22Rv1 (cell line): ENCODE measurements around the gene ARHGEF28.

ENCODE experiments used
- H3K27ac ChIP-seq: fragments of 450-650 bp; 2 replicates; pipeline ENCODE4 v1.5.1; 2017
- ZFX ChIP-seq: fragments of 450-650 bp; IDR thresholded peaks from 2 replicates; pipeline ENCODE4 v1.6.1; 2017; ENCODE audit warnings: antibody characterized with exemption, borderline replicate concordance
- TF ChIP-seq, protein P1 (sequence below): fragments of 450-650 bp; IDR thresholded peaks from 2 replicates; pipeline ENCODE4 v1.5.1; 2017; ENCODE audit warnings: mild to moderate bottlenecking

Gene ARHGEF28

DNA sequence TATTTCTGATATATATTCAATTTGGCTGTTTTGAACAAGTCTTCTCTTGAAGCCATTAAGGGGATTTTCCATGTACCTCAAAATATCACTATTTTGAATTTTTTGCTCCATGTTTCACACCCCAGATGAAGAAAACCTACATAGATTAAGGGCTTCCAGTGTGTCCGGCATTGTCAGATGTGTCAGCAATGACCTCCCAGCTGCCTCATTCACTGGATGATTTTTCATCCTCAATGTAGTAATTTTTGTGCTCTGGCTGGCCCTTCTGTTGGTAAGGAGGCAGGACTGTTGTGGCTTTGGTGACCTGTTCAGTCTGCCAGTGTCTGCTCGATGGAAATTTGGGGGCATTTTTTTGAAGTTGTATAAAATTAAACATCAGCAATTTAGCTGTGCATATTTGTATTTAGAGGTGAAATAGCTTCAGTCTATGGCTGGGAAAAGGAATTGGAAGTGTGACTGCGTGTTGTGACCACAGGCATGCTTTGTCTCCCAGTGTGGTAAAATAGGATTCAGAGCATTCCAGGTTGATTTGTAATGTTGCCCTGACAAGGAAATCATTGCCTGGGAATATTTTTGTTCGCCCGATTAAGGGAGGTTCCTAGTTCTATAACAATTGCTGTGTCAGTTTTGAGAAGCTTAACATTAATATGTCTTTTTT is 312.4 kb downstream of the ARHGEF28 start:
- TF ChIP-seq, protein P1, sequence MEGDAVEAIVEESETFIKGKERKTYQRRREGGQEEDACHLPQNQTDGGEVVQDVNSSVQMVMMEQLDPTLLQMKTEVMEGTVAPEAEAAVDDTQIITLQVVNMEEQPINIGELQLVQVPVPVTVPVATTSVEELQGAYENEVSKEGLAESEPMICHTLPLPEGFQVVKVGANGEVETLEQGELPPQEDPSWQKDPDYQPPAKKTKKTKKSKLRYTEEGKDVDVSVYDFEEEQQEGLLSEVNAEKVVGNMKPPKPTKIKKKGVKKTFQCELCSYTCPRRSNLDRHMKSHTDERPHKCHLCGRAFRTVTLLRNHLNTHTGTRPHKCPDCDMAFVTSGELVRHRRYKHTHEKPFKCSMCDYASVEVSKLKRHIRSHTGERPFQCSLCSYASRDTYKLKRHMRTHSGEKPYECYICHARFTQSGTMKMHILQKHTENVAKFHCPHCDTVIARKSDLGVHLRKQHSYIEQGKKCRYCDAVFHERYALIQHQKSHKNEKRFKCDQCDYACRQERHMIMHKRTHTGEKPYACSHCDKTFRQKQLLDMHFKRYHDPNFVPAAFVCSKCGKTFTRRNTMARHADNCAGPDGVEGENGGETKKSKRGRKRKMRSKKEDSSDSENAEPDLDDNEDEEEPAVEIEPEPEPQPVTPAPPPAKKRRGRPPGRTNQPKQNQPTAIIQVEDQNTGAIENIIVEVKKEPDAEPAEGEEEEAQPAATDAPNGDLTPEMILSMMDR = no peak
- no peak for TF ChIP-seq ZFX
- no peak overlapping the region for H3K27ac ChIP-seq

DNA sequence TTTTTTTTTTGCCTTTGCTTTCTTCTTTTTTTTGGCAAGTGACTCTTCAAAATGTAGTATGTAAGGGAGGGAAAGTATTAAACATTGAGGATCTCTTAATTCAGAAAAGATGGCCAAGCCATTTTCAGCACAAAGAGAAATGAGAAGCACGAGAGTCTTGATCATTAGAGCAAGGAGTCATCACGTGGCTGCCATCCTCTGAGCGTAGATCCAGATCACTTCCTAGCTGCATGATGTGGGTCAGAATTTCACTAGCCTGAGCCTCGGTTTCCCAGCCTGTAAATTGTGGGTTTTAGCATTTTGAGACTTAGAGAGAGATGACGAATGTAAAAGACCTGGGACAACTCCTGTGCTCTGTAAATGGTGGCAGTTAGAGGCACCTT is 312.9 kb downstream of the ARHGEF28 start:
- TF ChIP-seq, protein P1 = no peak
- TF ChIP-seq ZFX = no peak
- H3K27ac ChIP-seq = no peak overlapping the region

DNA sequence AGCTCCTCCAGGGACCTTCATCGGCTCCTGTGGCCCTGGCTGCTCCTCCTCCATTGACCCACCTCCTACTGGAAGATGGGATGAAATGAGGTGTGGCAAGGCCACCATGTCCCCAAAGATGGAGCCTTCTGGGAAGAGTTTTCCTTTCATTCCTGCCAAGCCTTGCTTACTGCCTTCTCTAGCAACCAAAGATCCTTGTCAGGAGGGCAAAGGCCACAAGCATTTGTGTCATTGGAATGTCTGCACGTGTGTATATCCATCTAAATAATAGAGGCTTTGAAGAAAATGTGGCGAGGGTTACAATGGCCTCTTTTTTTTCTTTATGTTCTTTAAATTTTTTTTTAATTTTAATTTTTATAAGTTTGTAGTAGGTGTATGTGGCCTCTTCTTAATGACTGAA is 313.6 kb downstream of the ARHGEF28 start:
- H3K27ac ChIP-seq = no peak overlapping the region
- TF ChIP-seq, protein P1 = no peak
- no peak for TF ChIP-seq ZFX

DNA sequence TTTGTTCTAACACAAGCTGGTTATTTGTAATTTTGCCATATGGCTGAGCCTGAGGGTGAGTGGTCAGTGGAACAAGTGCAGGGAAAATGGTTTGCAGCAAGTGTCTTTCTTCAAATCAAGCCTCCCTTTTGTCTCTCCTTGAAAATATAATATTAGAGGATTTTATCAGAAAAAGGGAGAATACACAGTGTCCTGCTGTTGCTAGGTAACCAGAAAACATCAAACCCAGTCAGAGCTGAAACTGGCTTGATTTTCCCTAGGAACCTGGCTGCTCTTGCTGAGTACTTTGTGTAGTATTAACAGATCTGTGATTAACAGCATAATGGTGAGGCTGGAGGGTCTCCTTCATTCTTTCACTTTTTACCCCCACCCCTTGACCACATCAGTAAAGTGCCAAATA is 314.0 kb downstream of the ARHGEF28 start:
- H3K27ac ChIP-seq = no peak overlapping the region
- TF ChIP-seq, protein P1 = no peak
- TF ChIP-seq ZFX = no peak

DNA sequence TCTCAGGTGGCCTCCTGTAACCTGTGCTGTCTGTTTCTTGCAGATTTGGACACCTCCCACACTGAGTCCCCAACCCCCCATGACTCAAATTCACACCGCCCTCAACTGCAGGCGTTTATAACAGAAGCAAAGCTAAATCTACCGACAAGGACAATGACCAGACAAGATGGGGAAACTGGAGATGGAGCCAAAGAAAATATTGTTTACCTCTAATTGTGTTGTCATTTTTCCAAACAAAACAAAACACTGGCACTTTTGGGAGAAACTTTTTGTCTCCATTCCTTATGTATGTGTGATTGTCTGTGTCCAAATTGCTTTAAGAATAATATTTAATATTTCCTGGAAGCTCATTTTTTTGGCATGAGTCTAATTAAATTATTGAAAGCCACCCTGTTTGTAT is 314.8 kb downstream of the ARHGEF28 start:
- H3K27ac ChIP-seq = no peak overlapping the region
- no peak for TF ChIP-seq ZFX
- TF ChIP-seq, protein P1 = no peak

DNA sequence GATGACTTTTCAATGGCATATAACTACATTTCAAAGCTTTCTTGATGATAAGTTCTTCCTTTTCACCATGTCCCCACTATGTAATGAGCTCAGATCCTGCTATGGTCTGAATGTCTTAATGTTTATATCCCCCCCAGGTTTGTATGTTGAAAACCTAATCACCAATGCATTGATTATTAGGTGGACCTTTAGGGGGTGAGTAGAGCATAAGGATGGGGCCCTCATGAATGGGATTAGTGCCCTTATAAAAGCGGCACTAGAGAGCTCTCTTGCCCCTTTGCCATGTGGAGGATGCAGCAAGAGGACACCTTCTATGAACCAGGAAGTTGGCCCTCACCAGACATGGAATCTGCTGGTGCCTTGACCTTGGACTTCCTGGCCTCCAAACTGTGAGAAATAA is 316.8 kb downstream of the ARHGEF28 start:
- no peak overlapping the region for H3K27ac ChIP-seq

DNA sequence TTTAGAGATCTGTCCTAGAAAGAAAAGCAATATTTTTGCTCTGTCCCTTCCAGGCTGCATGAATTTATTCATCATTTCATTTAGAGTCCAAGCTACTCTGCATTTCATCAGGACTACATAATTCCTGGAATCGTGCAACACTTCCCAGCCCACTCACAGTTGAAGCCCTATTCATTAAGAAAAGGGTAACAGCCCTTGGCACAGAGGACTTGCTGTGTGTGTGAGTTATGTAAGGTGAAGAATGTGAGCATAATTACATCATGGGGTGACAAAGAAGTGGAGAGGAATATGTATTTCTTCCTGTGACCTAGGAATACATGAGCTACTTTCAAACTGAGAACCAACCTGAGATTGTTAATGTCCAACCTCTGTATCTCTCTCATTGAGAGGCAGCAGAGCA is 317.4 kb downstream of the ARHGEF28 start:
- H3K27ac ChIP-seq = no peak overlapping the region
- no peak for TF ChIP-seq ZFX
- TF ChIP-seq, protein P1 = no peak

More for the DNA sequence above, 316.8 kb downstream of the ARHGEF28 start:
- TF ChIP-seq ZFX = no peak
- TF ChIP-seq, protein P1 = no peak
